ENCODE data around the gene CINP. TPM values are rescaled to one million over a fixed set of nuclear protein-coding genes. Genes with fewer than 3 reads are reported as not detected.

Gene CINP
- total and polyA plus RNA-seq, 2 of the 13 experiments (the other 11 are each of a cell fraction or from before 2014, with no cell fraction given): 32.8 to 42.8 TPM

DNA sequence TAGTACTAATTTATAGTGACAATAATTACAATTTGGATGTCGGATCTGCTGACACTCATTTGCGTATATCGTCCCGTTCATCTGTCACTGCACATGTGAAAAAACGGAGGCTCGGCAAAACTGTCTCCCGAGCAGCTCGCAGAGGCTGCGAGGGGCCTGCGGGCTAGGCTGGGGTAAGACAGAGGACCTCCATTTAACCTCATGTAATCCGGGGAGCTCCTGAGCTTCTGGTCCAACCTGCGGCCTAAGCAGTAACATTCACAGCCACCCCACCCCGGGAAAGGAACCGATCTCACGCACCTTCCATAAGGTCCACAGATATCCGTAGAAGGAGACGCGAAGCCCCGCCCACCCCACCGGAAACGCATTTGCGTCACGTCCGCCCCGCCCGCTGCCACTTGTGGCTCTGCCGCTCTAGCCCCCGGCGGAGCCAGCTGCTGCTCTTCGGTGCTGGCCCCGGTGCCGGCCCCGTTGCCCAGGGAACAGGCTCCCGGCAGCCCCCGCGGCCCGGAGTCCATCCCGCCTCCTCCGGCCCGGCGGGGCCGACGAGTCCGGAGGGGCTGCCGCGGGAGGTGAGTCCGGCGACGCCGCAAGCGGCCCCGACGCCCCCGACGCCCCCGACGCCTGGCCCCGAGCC lies at the start of gene CINP, which contains the start of gene TECPR2 (continued):
- TF ChIP-seq ZNF530 (CRISPR knock-in tag; IDR thresholded peaks at IDR 0.05; ENCODE audit: low read depth): no peak
- no peak for TF ChIP-seq FOXC1 (CRISPR knock-in tag; IDR thresholded peaks at IDR 0.05; ENCODE audit: borderline replicate concordance)
- peak; percentile 73; the same call in 1 of the 2 replicates for TF ChIP-seq ZNF788 (CRISPR knock-in tag; IDR thresholded peaks at IDR 0.05; ENCODE audit: borderline replicate concordance)
- no peak for TF ChIP-seq ZSCAN9 (CRISPR knock-in tag; IDR thresholded peaks at IDR 0.05; ENCODE audit: borderline replicate concordance)
- TF ChIP-seq ERF (CRISPR knock-in tag; IDR thresholded peaks at IDR 0.05): peak; percentile 68; the same call in 1 of the 2 replicates
- TF ChIP-seq ZNF75D (CRISPR knock-in tag; IDR thresholded peaks at IDR 0.05; ENCODE audit: borderline replicate concordance): no peak
- no peak for TF ChIP-seq KDM5B (CRISPR knock-in tag; IDR thresholded peaks at IDR 0.05; ENCODE audit: borderline replicate concordance)
- TF ChIP-seq DMAP1 (CRISPR knock-in tag; IDR thresholded peaks at IDR 0.05): peak; percentile 75
- TF ChIP-seq, protein P1, sequence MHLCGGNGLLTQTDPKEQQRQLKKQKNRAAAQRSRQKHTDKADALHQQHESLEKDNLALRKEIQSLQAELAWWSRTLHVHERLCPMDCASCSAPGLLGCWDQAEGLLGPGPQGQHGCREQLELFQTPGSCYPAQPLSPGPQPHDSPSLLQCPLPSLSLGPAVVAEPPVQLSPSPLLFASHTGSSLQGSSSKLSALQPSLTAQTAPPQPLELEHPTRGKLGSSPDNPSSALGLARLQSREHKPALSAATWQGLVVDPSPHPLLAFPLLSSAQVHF (CRISPR knock-in tag; IDR thresholded peaks at IDR 0.05): no peak
- TF ChIP-seq HMG20B (CRISPR knock-in tag; conservative IDR thresholded peaks at IDR 0.05): no peak
- TF ChIP-seq ZNF569 (CRISPR knock-in tag; IDR thresholded peaks at IDR 0.05; ENCODE audit: borderline replicate concordance): no peak
- no peak for TF ChIP-seq ZNF570 (CRISPR knock-in tag; IDR thresholded peaks at IDR 0.05; ENCODE audit: borderline replicate concordance)
- TF ChIP-seq ZNF20 (CRISPR knock-in tag; IDR thresholded peaks at IDR 0.05): no peak
- TF ChIP-seq CAMTA2 (CRISPR knock-in tag; IDR thresholded peaks at IDR 0.05; ENCODE audit: borderline replicate concordance): no peak
- peak; percentile 48 for TF ChIP-seq ZNF781 (CRISPR knock-in tag; IDR thresholded peaks at IDR 0.05; ENCODE audit: borderline replicate concordance, not compliant biosample characterization)
- 0 out of 2 replicates have a peak, but pooled peaks have one; percentile 42 for TF ChIP-seq ZNF790 (CRISPR knock-in tag; IDR thresholded peaks at IDR 0.05; ENCODE audit: borderline replicate concordance)
- TF ChIP-seq ZNF644 (CRISPR knock-in tag; IDR thresholded peaks at IDR 0.05; ENCODE audit: low read depth): no peak
- no peak for TF ChIP-seq MLLT10 (CRISPR knock-in tag; IDR thresholded peaks at IDR 0.05)
- TF ChIP-seq HHEX (CRISPR knock-in tag; IDR thresholded peaks at IDR 0.05): no peak
- no peak for TF ChIP-seq ZNF354B (CRISPR knock-in tag; IDR thresholded peaks at IDR 0.05)
- TF ChIP-seq, protein P2, sequence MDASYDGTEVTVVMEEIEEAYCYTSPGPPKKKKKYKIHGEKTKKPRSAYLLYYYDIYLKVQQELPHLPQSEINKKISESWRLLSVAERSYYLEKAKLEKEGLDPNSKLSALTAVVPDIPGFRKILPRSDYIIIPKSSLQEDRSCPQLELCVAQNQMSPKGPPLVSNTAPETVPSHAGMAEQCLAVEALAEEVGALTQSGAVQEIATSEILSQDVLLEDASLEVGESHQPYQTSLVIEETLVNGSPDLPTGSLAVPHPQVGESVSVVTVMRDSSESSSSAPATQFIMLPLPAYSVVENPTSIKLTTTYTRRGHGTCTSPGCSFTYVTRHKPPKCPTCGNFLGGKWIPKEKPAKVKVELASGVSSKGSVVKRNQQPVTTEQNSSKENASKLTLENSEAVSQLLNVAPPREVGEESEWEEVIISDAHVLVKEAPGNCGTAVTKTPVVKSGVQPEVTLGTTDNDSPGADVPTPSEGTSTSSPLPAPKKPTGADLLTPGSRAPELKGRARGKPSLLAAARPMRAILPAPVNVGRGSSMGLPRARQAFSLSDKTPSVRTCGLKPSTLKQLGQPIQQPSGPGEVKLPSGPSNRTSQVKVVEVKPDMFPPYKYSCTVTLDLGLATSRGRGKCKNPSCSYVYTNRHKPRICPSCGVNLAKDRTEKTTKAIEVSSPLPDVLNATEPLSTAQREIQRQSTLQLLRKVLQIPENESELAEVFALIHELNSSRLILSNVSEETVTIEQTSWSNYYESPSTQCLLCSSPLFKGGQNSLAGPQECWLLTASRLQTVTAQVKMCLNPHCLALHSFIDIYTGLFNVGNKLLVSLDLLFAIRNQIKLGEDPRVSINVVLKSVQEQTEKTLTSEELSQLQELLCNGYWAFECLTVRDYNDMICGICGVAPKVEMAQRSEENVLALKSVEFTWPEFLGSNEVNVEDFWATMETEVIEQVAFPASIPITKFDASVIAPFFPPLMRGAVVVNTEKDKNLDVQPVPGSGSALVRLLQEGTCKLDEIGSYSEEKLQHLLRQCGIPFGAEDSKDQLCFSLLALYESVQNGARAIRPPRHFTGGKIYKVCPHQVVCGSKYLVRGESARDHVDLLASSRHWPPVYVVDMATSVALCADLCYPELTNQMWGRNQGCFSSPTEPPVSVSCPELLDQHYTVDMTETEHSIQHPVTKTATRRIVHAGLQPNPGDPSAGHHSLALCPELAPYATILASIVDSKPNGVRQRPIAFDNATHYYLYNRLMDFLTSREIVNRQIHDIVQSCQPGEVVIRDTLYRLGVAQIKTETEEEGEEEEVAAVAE (CRISPR knock-in tag; IDR thresholded peaks at IDR 0.05; ENCODE audit: borderline replicate concordance): no peak
- no peak for TF ChIP-seq PAWR (CRISPR knock-in tag; IDR thresholded peaks at IDR 0.05; ENCODE audit: borderline replicate concordance)
- TF ChIP-seq ETV6 (CRISPR knock-in tag; conservative IDR thresholded peaks at IDR 0.05): no peak
- TF ChIP-seq TCF12 (IDR thresholded peaks at IDR 0.05): no peak
- no peak; the same call in 1 of the 2 replicates for TF ChIP-seq TCF12 (CRISPR knock-in tag; IDR thresholded peaks at IDR 0.05)
- TF ChIP-seq ZFP36L1 (CRISPR knock-in tag; IDR thresholded peaks at IDR 0.05): no peak
- TF ChIP-seq IRX3 (CRISPR knock-in tag; IDR thresholded peaks at IDR 0.05; ENCODE audit: borderline replicate concordance, low read depth): no peak
- TF ChIP-seq SNRNP70 (IDR thresholded peaks at IDR 0.05; ENCODE audit: low read depth, low read length): no peak
- TF ChIP-seq XRCC5 (optimal IDR thresholded peaks at IDR 0.05; ENCODE audit: low read length): no peak
